Liver (tissue), 3 donors: ENCODE measurements around the gene FHIP2A.

Experiments used
- FOXA1 ChIP-seq: IDR thresholded peaks from 2 replicates; pipeline ENCODE4 v1.6.1; 2016; ENCODE audit warnings: antibody characterized with exemption
- SP1 ChIP-seq: IDR thresholded peaks from 2 replicates; pipeline ENCODE4 v1.6.1; 2018; ENCODE audit warnings: antibody characterized with exemption, mild to moderate bottlenecking
- TF ChIP-seq, protein P1 (sequence below): fragments of 150-350 bp; IDR thresholded peaks from 2 replicates; pipeline ENCODE4 v1.5.1; 2017; ENCODE audit warnings: improper control_type of control experiment, low read depth, low read length; ENCODE audit not compliant: missing input control
- donor health status: healthy.
- donor health status: healthy.

DNA sequence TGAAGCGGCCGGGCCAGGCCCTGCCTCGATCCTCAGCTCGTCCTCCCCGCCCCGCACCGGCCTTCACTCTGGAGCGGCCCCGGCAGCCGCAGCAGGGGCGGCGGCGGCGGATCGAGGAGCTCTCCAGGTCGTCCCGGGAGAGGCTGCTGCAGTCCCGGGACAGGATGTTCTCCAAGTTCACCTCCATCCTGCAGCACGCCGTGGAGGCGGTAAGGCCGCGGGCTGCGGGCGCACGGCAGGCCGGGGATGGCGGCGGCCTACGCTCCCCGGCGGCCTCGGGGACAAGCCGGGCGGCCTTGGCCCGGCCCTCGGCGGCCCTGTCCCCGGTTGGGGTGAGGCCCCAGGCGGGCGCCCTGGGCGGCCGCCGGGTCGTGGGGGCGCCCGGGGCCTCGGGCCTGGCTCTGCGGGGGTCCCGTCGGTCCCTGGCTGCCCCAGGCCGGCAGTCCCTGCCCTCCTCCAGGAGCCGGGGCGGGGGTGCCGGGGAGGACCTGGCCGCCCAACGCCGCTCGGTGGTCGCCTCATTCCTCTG is 399 bp downstream of the FHIP2A start:
- no peak for TF ChIP-seq SP1
- TF ChIP-seq FOXA1 = no peak
- TF ChIP-seq, protein P1, sequence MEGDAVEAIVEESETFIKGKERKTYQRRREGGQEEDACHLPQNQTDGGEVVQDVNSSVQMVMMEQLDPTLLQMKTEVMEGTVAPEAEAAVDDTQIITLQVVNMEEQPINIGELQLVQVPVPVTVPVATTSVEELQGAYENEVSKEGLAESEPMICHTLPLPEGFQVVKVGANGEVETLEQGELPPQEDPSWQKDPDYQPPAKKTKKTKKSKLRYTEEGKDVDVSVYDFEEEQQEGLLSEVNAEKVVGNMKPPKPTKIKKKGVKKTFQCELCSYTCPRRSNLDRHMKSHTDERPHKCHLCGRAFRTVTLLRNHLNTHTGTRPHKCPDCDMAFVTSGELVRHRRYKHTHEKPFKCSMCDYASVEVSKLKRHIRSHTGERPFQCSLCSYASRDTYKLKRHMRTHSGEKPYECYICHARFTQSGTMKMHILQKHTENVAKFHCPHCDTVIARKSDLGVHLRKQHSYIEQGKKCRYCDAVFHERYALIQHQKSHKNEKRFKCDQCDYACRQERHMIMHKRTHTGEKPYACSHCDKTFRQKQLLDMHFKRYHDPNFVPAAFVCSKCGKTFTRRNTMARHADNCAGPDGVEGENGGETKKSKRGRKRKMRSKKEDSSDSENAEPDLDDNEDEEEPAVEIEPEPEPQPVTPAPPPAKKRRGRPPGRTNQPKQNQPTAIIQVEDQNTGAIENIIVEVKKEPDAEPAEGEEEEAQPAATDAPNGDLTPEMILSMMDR = no peak
